HG03469 (cell line): ENCODE results near the gene CXCR3.
"Not testable (repeated sequence)": the region's sequence is repeated elsewhere in the genome, so short reads cannot be mapped to it uniquely, and the experiment has no call there.

Experiments
- ATAC-seq: cut with Tn5 transposase; IDR thresholded peaks from one replicate; pipeline ENCODE4 v1.9.1; 2021; ENCODE audit warnings: mild to moderate bottlenecking, moderate library complexity, moderate number of reproducible peaks; ENCODE audit not compliant: unreplicated experiment

The CXCR3 gene

DNA sequence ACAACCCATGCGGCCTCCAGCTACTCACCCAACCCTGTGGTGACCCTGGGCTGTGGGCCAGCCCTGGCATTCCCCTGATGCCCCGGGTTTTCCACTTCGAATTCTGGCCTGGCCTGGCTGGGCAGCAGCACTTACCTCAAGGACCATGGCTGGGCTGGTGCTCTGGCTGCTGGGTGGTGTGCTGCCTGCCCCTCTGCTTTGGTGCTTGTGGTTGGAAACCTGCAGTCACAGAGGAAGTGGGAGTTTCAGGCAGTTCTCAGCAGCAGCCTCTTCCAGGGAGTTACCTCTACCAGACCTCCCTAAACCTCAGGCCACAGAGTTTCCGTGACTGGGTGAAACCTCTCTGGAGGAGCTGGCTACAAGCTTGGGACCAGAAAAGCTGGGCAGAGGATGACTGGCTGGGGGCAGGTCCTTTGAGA lies at the start of gene CXCR3:
TSS of gene CXCR3 (minus strand) at position 209 of the 419 bp plus-strand sequence. CDS start at position 147, 62 bp downstream.
- peak; percentile 45 for ATAC-seq

GRCh38 chrX:71667328-71668247 lies 49.3 kb upstream of the CXCR3 start, which contains the start of gene LOC101059915:
Gene LOC101059915 (plus strand): TSS chrX:71667546.
- no peak for ATAC-seq

GRCh38 chrX:71666240-71667223 lies 48.2 kb upstream of the CXCR3 start:
- ATAC-seq, result no peak

DNA sequence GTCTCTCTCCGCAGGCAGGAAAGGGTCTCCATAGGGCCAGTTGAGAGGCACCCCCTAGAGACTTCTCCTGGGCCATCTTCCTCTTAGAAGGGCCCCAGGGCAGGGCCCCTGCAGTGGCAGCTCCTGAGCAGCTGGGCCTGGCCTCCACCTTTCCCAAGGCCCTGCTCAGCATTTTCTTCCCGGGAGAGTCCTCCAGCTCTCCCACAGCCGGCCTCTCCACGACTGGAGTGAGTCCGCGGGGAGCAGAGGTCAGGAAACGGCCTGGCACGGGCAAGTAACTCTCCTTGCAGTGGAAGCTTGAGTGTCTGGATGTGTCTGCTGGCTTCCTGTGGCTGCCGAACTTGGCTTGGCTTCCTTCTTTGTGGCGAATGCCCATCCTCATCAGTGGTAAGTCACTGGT lies 47.4 kb upstream of the CXCR3 start:
- no peak for ATAC-seq

GRCh38 chrX:71664889-71665491 lies 46.7 kb upstream of the CXCR3 start:
- no peak for ATAC-seq

DNA sequence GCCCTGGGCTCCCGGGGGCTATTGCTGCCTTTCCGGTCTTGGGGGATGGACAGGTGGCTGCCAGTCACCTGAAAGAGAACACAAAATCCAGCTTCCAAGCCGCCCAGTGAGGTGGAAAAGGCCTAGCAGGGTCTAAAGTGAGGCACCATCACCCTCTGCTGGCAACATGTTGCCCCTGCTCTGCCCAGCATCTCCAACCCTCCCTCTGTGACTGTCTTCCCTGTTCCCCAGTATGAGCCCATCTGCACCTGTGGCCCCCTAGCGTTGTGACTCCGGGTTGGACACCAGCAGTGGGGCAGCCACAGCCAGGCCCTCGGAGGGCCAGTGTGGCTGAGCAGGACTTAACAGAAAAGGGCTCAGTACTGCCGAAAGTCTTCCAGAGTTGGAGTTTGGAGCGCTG lies 45.9 kb upstream of the CXCR3 start:
- not testable (repeated sequence) for ATAC-seq

DNA sequence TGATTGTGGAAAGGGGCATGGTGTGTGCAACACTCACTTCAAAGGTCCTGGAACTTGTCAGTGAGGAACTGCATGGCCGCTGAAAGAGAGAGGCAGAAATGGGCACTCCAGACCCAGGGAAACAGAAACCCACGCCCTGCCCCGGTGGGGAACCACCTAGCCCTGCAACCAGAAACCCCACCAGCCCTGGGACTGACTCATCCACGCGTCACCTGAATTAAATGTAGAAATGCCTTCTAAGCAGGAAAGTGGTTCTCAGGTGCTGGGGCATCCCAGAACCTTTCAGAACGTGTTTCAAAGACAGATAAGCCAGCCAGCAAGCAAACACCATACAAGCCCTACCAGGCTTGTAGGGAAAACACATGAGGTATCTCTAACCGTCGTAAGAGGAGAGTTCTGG lies 44.9 kb upstream of the CXCR3 start:
- not testable (repeated sequence) for ATAC-seq

DNA sequence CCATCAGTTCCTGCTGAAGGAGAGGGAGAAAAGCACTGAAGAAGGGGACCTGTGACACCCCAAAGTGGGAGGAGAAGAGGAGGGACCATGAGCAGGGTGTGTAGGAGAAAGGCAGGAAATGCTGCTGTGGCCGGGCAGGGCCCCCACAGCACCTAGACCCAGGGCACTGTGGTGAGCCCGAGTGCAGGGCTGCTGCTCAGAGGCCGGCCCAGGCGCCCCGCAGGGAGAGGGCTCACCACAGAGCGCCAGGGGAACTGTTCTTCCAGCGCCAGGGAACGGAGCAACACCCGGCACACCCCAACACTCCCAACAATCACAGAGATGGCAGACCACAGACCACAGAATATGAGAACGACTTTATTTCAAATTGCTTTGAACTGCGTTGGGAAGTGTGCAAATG lies 44.3 kb upstream of the CXCR3 start:
- not testable (repeated sequence) for ATAC-seq

DNA sequence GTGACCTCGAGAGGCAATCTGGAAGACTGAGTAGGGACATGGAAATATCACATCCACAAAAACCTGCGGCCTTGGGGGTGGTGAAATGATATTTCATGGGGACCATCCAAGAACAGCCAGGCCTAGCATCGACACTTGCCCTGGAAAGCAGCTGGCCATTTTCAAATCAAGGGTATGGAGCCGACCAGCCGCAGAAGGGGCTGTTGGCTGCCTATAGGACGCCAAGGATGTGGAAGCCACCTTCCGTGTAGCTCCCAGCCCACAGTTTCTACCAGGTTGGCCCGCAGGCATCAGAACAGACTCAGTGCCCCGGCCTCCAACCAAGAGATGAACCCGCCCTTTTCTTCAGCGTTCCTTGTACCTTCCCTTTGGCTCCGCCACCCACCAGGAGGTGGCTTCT lies 43.6 kb upstream of the CXCR3 start:
- no peak for ATAC-seq

DNA sequence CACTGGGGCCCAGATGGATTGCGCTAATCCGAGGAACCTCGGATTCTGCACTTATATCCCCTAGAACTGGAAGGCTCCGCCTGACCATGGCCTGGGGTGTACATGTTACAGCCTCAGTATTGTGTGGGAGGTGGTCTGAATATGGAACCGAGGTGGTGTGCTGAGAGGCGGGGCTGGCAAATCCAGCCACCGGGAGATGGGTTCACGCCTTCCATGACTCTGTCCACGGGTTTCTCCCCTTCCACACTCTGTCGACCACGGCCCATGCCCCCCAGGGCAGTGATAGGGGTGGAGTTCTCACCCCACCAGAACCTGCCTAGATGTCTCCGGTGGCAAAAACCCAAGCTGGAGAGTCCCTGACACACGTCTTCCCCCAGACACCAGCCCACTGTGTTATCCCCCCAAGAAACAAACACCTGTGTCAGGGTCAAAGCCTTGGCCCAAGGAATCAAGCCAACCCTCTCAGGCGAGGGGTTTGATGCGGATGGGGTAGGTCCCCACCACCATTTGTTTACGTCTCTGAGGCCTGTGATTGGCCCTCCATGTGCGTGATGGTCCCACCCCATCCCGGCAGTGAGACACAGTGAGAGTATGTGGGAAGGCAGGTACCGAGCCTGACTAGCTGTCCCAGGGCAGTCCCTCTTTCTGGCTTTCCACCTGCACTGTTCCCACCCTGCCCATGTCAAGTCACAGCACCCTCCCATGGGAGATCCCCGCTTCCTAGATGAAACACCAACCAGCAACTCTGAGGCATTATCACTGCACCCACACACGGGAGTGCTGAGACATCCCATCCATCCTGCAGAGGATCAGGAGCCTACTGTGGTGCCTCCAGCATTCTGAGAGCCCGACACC lies 42.5 kb upstream of the CXCR3 start:
- no peak for ATAC-seq

- no peak for ATAC-seq
These were observed 41.6 kb upstream of the CXCR3 start for GRCh38 chrX:71659959-71660358.

DNA sequence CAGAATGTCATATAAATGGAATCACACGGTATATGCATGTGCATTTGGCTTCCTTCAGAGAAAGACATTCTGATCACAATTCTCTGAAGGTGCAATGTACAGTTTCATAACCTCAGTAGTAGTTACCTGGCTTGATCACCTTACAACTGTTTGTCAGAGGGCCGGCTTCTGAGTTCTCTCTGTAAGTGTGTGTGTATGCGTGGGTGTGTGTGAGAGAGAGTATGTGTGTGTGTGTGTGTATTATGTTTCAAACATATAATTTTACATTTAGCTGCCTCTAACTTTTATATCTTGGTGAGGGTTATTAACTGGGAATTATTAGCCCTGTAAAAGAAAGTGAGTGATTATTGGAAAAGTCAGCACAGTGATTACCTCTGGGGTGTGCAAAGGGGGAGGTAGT lies 41.0 kb upstream of the CXCR3 start:
- no peak for ATAC-seq

DNA sequence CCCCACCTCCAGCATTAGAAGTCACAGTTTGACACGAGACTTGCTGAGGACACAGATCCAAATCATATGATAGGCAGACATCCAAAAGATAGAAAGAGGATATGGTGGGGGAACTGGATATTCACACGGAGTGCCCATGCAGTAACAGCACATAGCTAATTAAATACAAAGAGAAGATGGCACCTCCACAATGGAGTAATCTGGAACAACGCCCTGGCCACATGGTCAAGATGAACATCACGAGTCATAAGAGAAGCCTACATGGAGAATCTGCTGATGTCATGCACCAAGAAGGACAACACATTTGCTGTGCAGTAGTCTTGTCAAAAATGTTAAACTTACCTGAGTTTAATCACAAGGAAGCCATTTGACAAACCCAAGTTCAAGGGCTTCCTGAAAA lies 39.0 kb upstream of the CXCR3 start:
- no peak for ATAC-seq

- no peak for ATAC-seq
These were observed 35.0 kb upstream of the CXCR3 start for GRCh38 chrX:71653344-71653743.

GRCh38 chrX:71652405-71652804 lies 34.1 kb upstream of the CXCR3 start:
- ATAC-seq, result no peak

DNA sequence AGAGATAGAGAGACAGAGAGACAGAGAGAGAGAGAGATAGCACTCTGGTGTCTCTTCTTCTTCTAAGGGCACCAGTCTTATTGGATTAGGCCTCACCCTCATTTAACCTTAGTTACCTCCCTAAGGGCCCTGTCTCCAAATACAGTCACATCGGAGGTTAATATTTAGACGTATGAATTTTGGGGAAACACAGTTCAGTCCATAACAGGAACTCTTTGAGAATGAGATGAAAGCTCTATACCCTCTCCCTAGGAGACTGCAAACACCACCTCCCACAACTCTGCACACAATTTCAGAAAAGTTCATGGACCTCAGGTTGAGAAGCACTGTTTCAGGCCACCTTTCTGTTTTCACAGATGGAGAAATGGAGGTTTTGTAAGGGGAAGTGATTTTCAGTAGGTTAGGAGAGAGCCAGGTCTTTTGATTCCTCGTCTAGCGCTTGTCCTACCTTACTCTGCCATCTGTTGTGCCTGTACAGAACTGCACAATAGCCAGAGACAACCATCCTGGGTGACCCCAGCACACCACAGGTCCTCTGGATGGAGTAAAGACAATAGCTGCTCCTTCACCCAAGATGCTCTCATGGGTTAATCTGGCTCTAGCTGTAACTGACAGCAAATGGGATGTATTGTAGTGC lies 32.1 kb upstream of the CXCR3 start:
- ATAC-seq, result peak; percentile 46

DNA sequence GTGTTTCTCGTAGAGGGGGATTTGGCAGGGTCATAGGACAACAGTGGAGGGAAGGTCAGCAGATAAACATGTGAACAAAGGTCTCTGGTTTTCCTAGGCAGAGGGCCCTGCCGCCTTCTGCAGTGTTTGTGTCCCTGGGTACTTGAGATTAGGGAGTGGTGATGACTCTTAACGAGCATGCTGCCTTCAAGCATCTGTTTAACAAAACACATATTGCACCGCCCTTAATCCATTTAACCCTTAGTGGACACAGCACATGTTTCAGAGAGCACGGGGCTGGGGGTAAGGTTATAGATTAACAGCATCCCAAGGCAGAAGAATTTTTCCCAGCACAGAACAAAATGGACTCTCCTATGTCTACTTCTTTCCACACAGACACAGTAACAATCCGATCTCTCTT lies 26.1 kb upstream of the CXCR3 start:
- not testable (repeated sequence) for ATAC-seq

GRCh38 chrX:71640002-71640401 lies 21.7 kb upstream of the CXCR3 start:
- ATAC-seq, result no peak

DNA sequence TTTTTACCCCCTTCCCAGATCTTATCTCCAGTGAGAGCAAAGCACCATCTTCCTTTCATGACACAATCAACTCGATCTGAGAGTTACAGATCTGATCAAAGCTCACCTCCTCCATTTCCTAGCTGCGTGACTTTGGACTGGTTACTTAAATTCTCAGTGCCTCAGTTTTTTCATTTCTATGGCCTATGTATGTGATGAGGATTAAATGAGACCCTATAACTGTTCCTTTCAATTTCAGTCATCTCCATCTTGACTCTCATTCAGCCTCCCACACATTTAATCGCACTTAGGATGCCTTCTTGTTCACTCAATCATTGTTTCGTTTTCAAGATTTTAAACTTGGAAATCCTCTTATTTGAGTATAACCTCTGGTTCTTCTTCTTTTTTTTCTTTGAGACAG lies 20.1 kb upstream of the CXCR3 start:
- no peak for ATAC-seq

- no peak for ATAC-seq
These were observed 19.5 kb upstream of the CXCR3 start for GRCh38 chrX:71637848-71638247.
